VCaP (cell line): Measurements from ENCODE around the gene IKBKE.
A peak's percentile ranks its signal among the peaks of the same experiment; 100 is the strongest.

ENCODE experiments used
- H3K27ac ChIP-seq: fragments of 450-650 bp; 2 replicates; pipeline ENCODE4 v1.5.1; 2017
- TF ChIP-seq, protein P1 (sequence below): fragments of 450-650 bp; conservative IDR thresholded peaks from 2 replicates; pipeline ENCODE4 v1.5.1; 2017; ENCODE audit warnings: mild to moderate bottlenecking, moderate library complexity

IKBKE gene

DNA sequence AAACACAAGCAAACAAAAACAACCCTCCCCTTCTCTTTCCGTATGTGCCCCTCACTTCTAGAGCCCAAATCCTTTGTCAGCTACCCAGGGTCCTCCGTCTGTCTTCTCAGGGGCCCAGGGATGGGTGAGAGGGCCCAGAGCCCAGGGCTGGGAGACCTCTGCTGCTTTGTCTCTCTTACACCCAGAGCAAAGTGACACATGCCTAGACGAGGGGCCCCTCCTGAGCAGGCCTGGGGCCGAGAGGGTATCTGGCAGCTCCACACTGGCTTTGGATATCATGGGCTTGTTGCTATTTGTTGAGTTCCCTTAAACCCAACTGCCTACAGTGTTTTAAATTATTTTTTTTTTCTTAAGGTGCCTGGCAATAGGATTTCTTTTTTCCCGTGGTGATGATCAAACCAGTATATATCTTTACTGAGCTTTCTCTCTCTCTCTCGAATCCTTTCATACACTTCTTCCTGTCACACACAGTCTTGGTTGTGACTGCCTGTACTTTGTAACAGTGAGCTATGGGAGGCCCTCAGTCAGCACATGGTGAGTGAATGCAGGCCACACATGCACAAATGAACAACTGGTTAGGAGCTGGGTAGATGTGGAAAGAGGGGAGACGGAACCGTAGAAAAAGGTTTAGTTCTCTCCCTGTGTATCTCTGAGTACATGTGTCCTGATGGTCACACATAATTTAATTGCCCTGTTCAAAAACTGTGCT is 51.6 kb downstream of the IKBKE start:
- H3K27ac ChIP-seq: peak overlapping the region; percentile 85

GRCh38 chr1:206524739-206525364 is 54.6 kb downstream of the IKBKE start:
- TF ChIP-seq, protein P1, sequence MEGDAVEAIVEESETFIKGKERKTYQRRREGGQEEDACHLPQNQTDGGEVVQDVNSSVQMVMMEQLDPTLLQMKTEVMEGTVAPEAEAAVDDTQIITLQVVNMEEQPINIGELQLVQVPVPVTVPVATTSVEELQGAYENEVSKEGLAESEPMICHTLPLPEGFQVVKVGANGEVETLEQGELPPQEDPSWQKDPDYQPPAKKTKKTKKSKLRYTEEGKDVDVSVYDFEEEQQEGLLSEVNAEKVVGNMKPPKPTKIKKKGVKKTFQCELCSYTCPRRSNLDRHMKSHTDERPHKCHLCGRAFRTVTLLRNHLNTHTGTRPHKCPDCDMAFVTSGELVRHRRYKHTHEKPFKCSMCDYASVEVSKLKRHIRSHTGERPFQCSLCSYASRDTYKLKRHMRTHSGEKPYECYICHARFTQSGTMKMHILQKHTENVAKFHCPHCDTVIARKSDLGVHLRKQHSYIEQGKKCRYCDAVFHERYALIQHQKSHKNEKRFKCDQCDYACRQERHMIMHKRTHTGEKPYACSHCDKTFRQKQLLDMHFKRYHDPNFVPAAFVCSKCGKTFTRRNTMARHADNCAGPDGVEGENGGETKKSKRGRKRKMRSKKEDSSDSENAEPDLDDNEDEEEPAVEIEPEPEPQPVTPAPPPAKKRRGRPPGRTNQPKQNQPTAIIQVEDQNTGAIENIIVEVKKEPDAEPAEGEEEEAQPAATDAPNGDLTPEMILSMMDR: no peak
- H3K27ac ChIP-seq: no peak overlapping the region

More for the DNA sequence above, 51.6 kb downstream of the IKBKE start:
- TF ChIP-seq, protein P1: no peak

GRCh38 chr1:206526064-206526911 is 56.0 kb downstream of the IKBKE start:
- no peak overlapping the region for H3K27ac ChIP-seq
- TF ChIP-seq, protein P1: no peak

DNA sequence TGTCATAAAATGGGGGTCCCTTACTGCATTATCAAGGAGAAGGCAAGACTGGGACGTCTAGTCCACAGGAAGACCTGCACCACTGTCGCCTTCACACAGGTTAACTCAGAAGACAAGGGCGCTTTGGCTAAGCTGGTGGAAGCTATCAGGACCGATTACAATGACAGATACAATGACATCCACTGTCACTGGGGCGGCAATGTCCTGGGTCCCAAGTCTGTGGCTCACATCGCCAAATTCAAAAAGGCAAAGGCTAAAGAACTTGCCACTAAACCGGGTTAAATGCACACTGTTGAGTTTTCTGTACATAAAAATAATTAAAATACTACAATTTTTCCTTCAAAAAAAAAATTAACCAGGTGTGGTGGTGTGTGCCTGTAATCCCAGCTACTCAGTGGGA is 59.1 kb downstream of the IKBKE start:
- no peak overlapping the region for H3K27ac ChIP-seq
- TF ChIP-seq, protein P1: no peak

- H3K27ac ChIP-seq: no peak overlapping the region
- TF ChIP-seq, protein P1: no peak
Observed at GRCh38 chr1:206532368-206532767, 62.1 kb downstream of the IKBKE start.

DNA sequence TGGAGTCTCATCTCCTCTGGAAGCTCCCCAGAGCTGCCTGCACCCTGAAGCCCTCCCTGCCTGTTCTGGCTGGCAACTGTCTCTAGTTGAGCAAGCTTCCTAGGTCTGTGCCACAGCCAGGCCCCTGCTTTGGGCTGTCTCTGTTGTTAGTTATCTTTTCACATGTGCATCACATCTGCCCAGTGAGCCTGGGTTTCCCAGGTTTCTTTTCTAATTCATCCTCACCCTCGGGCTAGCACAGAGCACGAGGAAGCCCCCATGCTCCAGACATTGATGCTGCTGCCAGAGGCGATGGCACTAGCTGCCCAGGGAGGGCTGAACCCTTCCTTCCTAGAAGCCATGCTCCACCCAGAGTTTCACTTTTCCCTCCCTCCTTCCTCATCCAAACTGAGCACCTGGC is 64.3 kb downstream of the IKBKE start:
- TF ChIP-seq, protein P1: no peak
- no peak overlapping the region for H3K27ac ChIP-seq

GRCh38 chr1:206535853-206536188 is 65.5 kb downstream of the IKBKE start:
- no peak overlapping the region for H3K27ac ChIP-seq
- TF ChIP-seq, protein P1: no peak
